Keratinocyte (primary cell): Measurements from ENCODE around the gene IFNGR1.

ENCODE experiments used
- CTCF ChIP-seq, 3 experiments: IDR thresholded peaks in 1 of 3; conservative IDR thresholded peaks in 1 of 3; optimal IDR thresholded peaks in 1 of 3; 2 replicates in 2 of 3; 3 replicates in 1 of 3; pipeline versions ENCODE3 to v1.5.1; 2011; ENCODE audit warnings: low read length in 3 of 3, mild to moderate bottlenecking in 3 of 3, moderate library complexity in 2 of 3, control low read depth in 1 of 3, inconsistent platforms in 1 of 3; ENCODE audit not compliant: insufficient read depth in 2 of 3; ENCODE audit errors: extremely low read depth in 1 of 3
- EZH2 ChIP-seq: IDR thresholded peaks from one replicate; pipeline ENCODE4 v1.6.1; 2012; ENCODE audit warnings: inconsistent platforms, mild to moderate bottlenecking, low read length, moderate library complexity

- TF ChIP-seq CTCF (optimal IDR thresholded peaks at IDR 0.05 in 1 of 3, IDR thresholded peaks at IDR 0.05 in 1 of 3, conservative IDR thresholded peaks at IDR 0.05 in 1 of 3; ENCODE audit: extremely low read depth in 1 of 3, insufficient read depth in 2 of 3, low read length in 3 of 3) (no peak), EZH2 (no peak)
These were observed 11.9 kb upstream of the IFNGR1 start for GRCh38 chr6:137230956-137231555.
